Neural progenitor cell (in vitro differentiated cells): ENCODE data around the gene SEMA5B. TPM values are rescaled to one million over a fixed set of nuclear protein-coding genes. Genes with fewer than 3 reads are reported as not detected.

Experiments
- DNase-seq: peaks from one replicate; pipeline ENCODE4 v3.0.0-alpha.2; 2016; ENCODE audit warnings: low spot score
- H2AFZ ChIP-seq: fragments of 200-600 bp; sonication (generic); replicated peaks from 2 replicates; pipeline ENCODE4 v1.6.1; 2016; ENCODE audit warnings: antibody characterized with exemption
- H3F3A ChIP-seq: fragments of 200-600 bp; sonication (generic); 2 replicates; pipeline ENCODE4 v1.6.1; 2016; ENCODE audit warnings: antibody characterized with exemption, low read depth
- H3K27ac ChIP-seq: fragments of 200-600 bp; sonication (generic); 2 replicates; pipeline ENCODE4 v1.5.1; 2016; ENCODE audit warnings: mild to moderate bottlenecking
- H3K27me3 ChIP-seq: fragments of 200-600 bp; sonication (generic); 2 replicates; pipeline ENCODE4 v1.6.1; 2016; ENCODE audit warnings: mild to moderate bottlenecking, moderate library complexity
- H3K36me3 ChIP-seq: fragments of 200-600 bp; sonication (generic); 2 replicates; pipeline ENCODE4 v1.5.1; 2016
- H3K4me1 ChIP-seq: fragments of 200-600 bp; sonication (generic); 2 replicates; pipeline ENCODE4 v1.6.1; 2016; ENCODE audit warnings: mixed run types
- H3K4me2 ChIP-seq: fragments of 200-600 bp; sonication (generic); 2 replicates; pipeline ENCODE4 v1.6.1; 2016
- H3K4me3 ChIP-seq: fragments of 200-600 bp; sonication (generic); 2 replicates; pipeline ENCODE4 v1.5.1; 2016
- H3K79me2 ChIP-seq: fragments of 200-600 bp; sonication (generic); 2 replicates; pipeline ENCODE4 v1.6.1; 2016; ENCODE audit warnings: low read depth
- H3K9ac ChIP-seq: fragments of 200-600 bp; sonication (generic); 2 replicates; pipeline ENCODE4 v1.6.1; 2016
- H3K9me3 ChIP-seq: fragments of 200-600 bp; sonication (generic); 2 replicates; pipeline ENCODE4 v1.5.1; 2016; ENCODE audit warnings: low read depth
- H4K20me1 ChIP-seq: fragments of 200-600 bp; sonication (generic); 2 replicates; pipeline ENCODE4 v1.6.1; 2016; ENCODE audit warnings: low read depth
- H3K27ac Mint-ChIP-seq: 3 replicates; pipeline ENCODE4 v1.8.0; 2021; ENCODE audit warnings: mixed read lengths
- H3K27me3 Mint-ChIP-seq: 2 replicates; pipeline ENCODE4 v1.8.0; 2022; ENCODE audit warnings: low read depth, mild to moderate bottlenecking, inconsistent platforms, moderate library complexity, mixed read lengths; ENCODE audit not compliant: insufficient read depth
- H3K36me3 Mint-ChIP-seq: 3 replicates; pipeline ENCODE4 v1.8.0; 2021; ENCODE audit warnings: mixed read lengths
- H3K4me1 Mint-ChIP-seq: 3 replicates; pipeline ENCODE4 v1.8.0; 2021; ENCODE audit warnings: mixed read lengths
- H3K4me3 Mint-ChIP-seq: 3 replicates; pipeline ENCODE4 v1.8.0; 2021; ENCODE audit warnings: mild to moderate bottlenecking, moderate library complexity, mixed read lengths
- H3K9me3 Mint-ChIP-seq: 3 replicates; pipeline ENCODE4 v1.8.0; 2020; ENCODE audit warnings: mixed read lengths
- EZH2 ChIP-seq: fragments of 200-600 bp; sonication (generic); IDR thresholded peaks from 2 replicates; pipeline ENCODE4 v1.6.1; 2017; ENCODE audit warnings: antibody characterized with exemption, mild to moderate bottlenecking, moderate library complexity
- EZH2phosphoT487 ChIP-seq: fragments of 200-600 bp; sonication (generic); IDR thresholded peaks from 2 replicates; pipeline ENCODE4 v1.6.1; 2017; ENCODE audit warnings: antibody characterized with exemption
- total RNA-seq: library from RNA; depleted of rRNA; stranded (reverse); fragments of >200 nt; gene quantifications from 2 replicates; pipeline ENCODE4 v1.2.3, GENCODE V29; 2015; ENCODE audit warnings: low replicate concordance
- TF ChIP-seq, protein P1 (sequence below): fragments of 200-600 bp; sonication (generic); IDR thresholded peaks from 2 replicates; pipeline ENCODE4 v1.5.1; 2017; ENCODE audit warnings: antibody characterized with exemption, mild to moderate bottlenecking

Gene SEMA5B
- total RNA-seq, 1 donor from 2014 or later, result 10.1 TPM

- H3K9me3 Mint-ChIP-seq, result no peaks in the 10 kb centered on the region
- TF ChIP-seq EZH2, result no peak
- no peak for TF ChIP-seq EZH2phosphoT487
- TF ChIP-seq, protein P1, sequence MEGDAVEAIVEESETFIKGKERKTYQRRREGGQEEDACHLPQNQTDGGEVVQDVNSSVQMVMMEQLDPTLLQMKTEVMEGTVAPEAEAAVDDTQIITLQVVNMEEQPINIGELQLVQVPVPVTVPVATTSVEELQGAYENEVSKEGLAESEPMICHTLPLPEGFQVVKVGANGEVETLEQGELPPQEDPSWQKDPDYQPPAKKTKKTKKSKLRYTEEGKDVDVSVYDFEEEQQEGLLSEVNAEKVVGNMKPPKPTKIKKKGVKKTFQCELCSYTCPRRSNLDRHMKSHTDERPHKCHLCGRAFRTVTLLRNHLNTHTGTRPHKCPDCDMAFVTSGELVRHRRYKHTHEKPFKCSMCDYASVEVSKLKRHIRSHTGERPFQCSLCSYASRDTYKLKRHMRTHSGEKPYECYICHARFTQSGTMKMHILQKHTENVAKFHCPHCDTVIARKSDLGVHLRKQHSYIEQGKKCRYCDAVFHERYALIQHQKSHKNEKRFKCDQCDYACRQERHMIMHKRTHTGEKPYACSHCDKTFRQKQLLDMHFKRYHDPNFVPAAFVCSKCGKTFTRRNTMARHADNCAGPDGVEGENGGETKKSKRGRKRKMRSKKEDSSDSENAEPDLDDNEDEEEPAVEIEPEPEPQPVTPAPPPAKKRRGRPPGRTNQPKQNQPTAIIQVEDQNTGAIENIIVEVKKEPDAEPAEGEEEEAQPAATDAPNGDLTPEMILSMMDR, result no peak
- no peaks in the 10 kb centered on the region for H3K9me3 ChIP-seq
- H3K36me3 ChIP-seq, result no peaks in the 10 kb centered on the region
- H4K20me1 ChIP-seq, result no peaks in the 10 kb centered on the region
- no peak overlapping the region for H3K27ac Mint-ChIP-seq
- no peaks in the 10 kb centered on the region for H3K79me2 ChIP-seq
- no peaks in the 10 kb centered on the region for H3K27me3 Mint-ChIP-seq
- no peak overlapping the region for H3K9ac ChIP-seq
- no peaks in the 10 kb centered on the region for H3K36me3 Mint-ChIP-seq
- H3K4me2 ChIP-seq, result no peak overlapping the region
- H3K4me3 ChIP-seq, result no peak overlapping the region
- no peak overlapping the region for H2AFZ ChIP-seq
- H3K27me3 ChIP-seq, result no peaks in the 10 kb centered on the region
- peaks cover 20% of the 10 kb centered on the region for H3K4me1 ChIP-seq
- peaks cover 9% of the 10 kb centered on the region for H3F3A ChIP-seq
- DNase-seq, result no peak
- H3K4me1 Mint-ChIP-seq, result peaks cover 6% of the 10 kb centered on the region
- no peak overlapping the region for H3K27ac ChIP-seq
- H3K4me3 Mint-ChIP-seq, result no peak overlapping the region
Measured at GRCh38 chr3:122886946-122887345, 140.6 kb downstream of the SEMA5B start.

DNA sequence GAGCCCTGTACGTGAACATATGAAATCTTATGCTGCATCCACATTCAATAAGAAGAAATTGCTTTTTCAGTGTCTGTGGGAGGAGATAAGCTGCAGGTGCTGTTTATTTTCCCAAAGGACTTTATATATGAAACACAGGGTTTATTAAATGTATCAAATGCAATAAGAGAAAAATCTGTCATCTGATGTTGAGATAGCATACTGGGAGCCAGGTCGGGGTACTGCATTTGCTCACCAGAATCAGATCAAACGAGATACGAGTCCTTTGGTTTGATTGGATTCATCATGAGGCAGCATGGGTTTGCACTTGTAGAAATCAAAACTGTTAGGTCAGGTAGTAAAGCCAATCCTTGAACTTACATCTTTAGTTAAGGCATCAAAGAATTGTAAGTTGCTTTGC lies 141.3 kb downstream of the SEMA5B start:
- Histone ChIP-seq H3K36me3 (no peaks in the 10 kb centered on the region), H3K27ac (no peak overlapping the region), H3K27me3 (no peaks in the 10 kb centered on the region), H3F3A (peaks cover 9% of the 10 kb centered on the region), H3K4me1 (peaks cover 20% of the 10 kb centered on the region), H3K79me2 (no peaks in the 10 kb centered on the region), H4K20me1 (no peaks in the 10 kb centered on the region), H3K4me3 (no peak overlapping the region), H3K9ac (no peak overlapping the region), H2AFZ (no peak overlapping the region), H3K4me2 (no peak overlapping the region), H3K9me3 (no peaks in the 10 kb centered on the region)
- no peak for TF ChIP-seq EZH2phosphoT487
- TF ChIP-seq, protein P1, result no peak
- TF ChIP-seq EZH2, result no peak
- DNase-seq, result no peak
- Mint-ChIP-seq H3K4me1 (peaks cover 6% of the 10 kb centered on the region), H3K27me3 (no peaks in the 10 kb centered on the region), H3K9me3 (no peaks in the 10 kb centered on the region), H3K36me3 (no peaks in the 10 kb centered on the region), H3K27ac (no peak overlapping the region), H3K4me3 (no peak overlapping the region)

DNA sequence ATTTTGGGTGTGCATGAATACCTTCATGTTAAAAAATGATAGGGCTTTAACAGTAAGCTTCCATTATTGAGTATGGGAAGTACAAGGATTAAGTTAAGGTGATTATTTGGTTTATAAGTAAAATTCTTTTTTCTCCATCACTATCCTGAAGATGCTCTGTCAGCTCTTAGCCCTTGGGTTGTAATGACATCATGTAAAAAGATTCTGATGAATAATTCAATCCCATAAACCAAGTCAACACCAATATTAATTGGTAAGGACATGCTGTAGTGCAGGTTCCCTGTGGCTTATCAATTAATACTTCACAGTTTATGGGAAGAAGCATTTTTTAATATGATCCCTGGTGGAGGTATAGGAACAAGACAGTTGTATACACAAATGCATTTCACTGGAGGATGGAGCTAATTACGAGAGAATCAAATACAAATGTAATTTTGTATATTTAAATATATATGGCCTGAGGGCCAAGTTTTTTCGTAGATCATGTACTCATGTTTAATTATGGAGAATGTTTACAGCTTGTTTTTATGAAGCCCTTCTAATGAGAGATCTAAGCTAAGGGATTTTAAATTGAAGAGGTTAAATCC lies 145.1 kb downstream of the SEMA5B start:
- H4K20me1 ChIP-seq, result no peaks in the 10 kb centered on the region
- Mint-ChIP-seq H3K36me3 (no peaks in the 10 kb centered on the region), H3K4me3 (no peak overlapping the region)

More for the DNA sequence above, 145.1 kb downstream of the SEMA5B start:
- no peak overlapping the region for H3K4me3 ChIP-seq
- H3K36me3 ChIP-seq, result no peaks in the 10 kb centered on the region
- no peaks in the 10 kb centered on the region for H3K4me1 Mint-ChIP-seq
- TF ChIP-seq, protein P1, result no peak
- TF ChIP-seq EZH2phosphoT487 (no peak), EZH2 (no peak)
- H3K9me3 ChIP-seq, result no peaks in the 10 kb centered on the region
- no peaks in the 10 kb centered on the region for H3K27me3 ChIP-seq
- H3K4me2 ChIP-seq, result no peak overlapping the region
- no peaks in the 10 kb centered on the region for H3F3A ChIP-seq
- H2AFZ ChIP-seq, result no peak overlapping the region
- no peak for DNase-seq
- H3K9ac ChIP-seq, result no peak overlapping the region
- H3K27me3 Mint-ChIP-seq, result no peaks in the 10 kb centered on the region
- H3K9me3 Mint-ChIP-seq, result no peaks in the 10 kb centered on the region
- no peaks in the 10 kb centered on the region for H3K79me2 ChIP-seq
- H3K4me1 ChIP-seq, result peaks cover 4% of the 10 kb centered on the region
- no peak overlapping the region for H3K27ac Mint-ChIP-seq
- no peak overlapping the region for H3K27ac ChIP-seq
